PC-3 (cell line): ENCODE measurements around the gene CNN3. TPM values are rescaled to one million over a fixed set of nuclear protein-coding genes. Genes with fewer than 3 reads are reported as not detected.

Experiments
- ATAC-seq: fragments of 200-7000 bp; cut with Tn5 transposase; 2 replicates; pipeline ENCODE4 v1.9.1; 2020; ENCODE audit warnings: mild to moderate bottlenecking, moderate library complexity
- BruUV-seq: library from RNA; stranded (reverse); fragments of 400-500 nt; replicated peaks from 2 replicates; lab custom pipeline; 2021; lab: Mats Ljungman, UMichigan
- CTCF ChIA-PET: fragments of 300-600 bp; sonication (Branson Sonifier 250); formaldehyde crosslinking; loops from one replicate; lab custom pipeline; 2022; ENCODE audit warnings: antibody characterized with exemption; lab: Charles Lee
- POLR2A ChIA-PET: fragments of 300-600 bp; sonication (Branson Sonifier 250); formaldehyde crosslinking; loops from one replicate; lab custom pipeline; 2022; ENCODE audit warnings: antibody characterized with exemption; ENCODE audit not compliant: unreplicated experiment; lab: Charles Lee
- DNase-seq: peaks from one replicate; pipeline ENCODE4 v3.0.0-alpha.2; 2015
- H2AFZ ChIP-seq: fragments of 300-600 bp; sonication (generic); 2 replicates; pipeline ENCODE4 v1.6.0; 2016; ENCODE audit warnings: antibody characterized with exemption, low read length
- H3F3A ChIP-seq: fragments of 300-600 bp; sonication (generic); one replicate; pipeline ENCODE4 v1.6.0; 2017; ENCODE audit warnings: antibody characterized with exemption, low read length, control low read depth, mild to moderate bottlenecking; ENCODE audit not compliant: unreplicated experiment
- H3K27ac ChIP-seq: fragments of 300-600 bp; sonication (generic); 2 replicates; pipeline ENCODE4 v1.5.1; 2016; ENCODE audit warnings: mild to moderate bottlenecking, low read length
- H3K27me3 ChIP-seq: fragments of 300-600 bp; sonication (generic); 2 replicates; pipeline ENCODE4 v1.6.1; 2016; ENCODE audit warnings: low read length, mixed read lengths
- H3K36me3 ChIP-seq: fragments of 300-600 bp; sonication (generic); 2 replicates; pipeline ENCODE4 v1.6.1; 2016; ENCODE audit warnings: low read depth, mixed run types, low read length, mixed read lengths
- H3K4me1 ChIP-seq: fragments of 300-600 bp; sonication (generic); 2 replicates; pipeline ENCODE4 v1.5.1; 2016; ENCODE audit warnings: low read length; ENCODE audit not compliant: insufficient read depth
- H3K4me2 ChIP-seq: fragments of 300-600 bp; sonication (generic); 2 replicates; pipeline ENCODE4 v1.6.0; 2016; ENCODE audit warnings: low read length
- H3K4me3 ChIP-seq: fragments of 300-600 bp; sonication (generic); 2 replicates; pipeline ENCODE4 v1.5.1; 2016; ENCODE audit warnings: mild to moderate bottlenecking, low read length, mixed read lengths
- H3K79me2 ChIP-seq: fragments of 300-600 bp; sonication (generic); 2 replicates; pipeline ENCODE4 v1.6.1; 2017; ENCODE audit warnings: low read length, mixed read lengths
- H3K9ac ChIP-seq: fragments of 300-600 bp; sonication (generic); 2 replicates; pipeline ENCODE4 v1.6.0; 2016; ENCODE audit warnings: mild to moderate bottlenecking, low read length
- H3K9me2 ChIP-seq: fragments of 300-600 bp; sonication (generic); replicated peaks from 2 replicates; pipeline ENCODE4 v1.6.1; 2016; ENCODE audit warnings: mixed run types, low read length, mixed read lengths
- H3K9me3 ChIP-seq: fragments of 300-600 bp; sonication (generic); 2 replicates; pipeline ENCODE4 v1.6.1; 2016; ENCODE audit warnings: low read length, mixed read lengths
- H4K20me1 ChIP-seq: fragments of 300-600 bp; sonication (generic); 2 replicates; pipeline ENCODE4 v1.6.1; 2016; ENCODE audit warnings: low read length, mixed read lengths
- CTCF ChIP-seq: fragments of 300-600 bp; sonication (generic); conservative IDR thresholded peaks from 2 replicates; pipeline ENCODE4 v1.5.1; 2017; ENCODE audit warnings: antibody characterized with exemption, low read depth, mild to moderate bottlenecking, low read length
- EZH2 ChIP-seq: fragments of 300-600 bp; sonication (generic); IDR thresholded peaks from one replicate; pipeline ENCODE4 v1.6.1; 2017; ENCODE audit warnings: antibody characterized with exemption, mild to moderate bottlenecking, low read length; ENCODE audit not compliant: unreplicated experiment
- EZH2phosphoT487 ChIP-seq: fragments of 300-600 bp; sonication (generic); IDR thresholded peaks from 2 replicates; pipeline ENCODE4 v1.6.1; 2018; ENCODE audit warnings: mild to moderate bottlenecking, antibody characterized with exemption, low read length, borderline replicate concordance
- intact Hi-C: fragments of 100-400 bp; cut with micrococcal nuclease; formaldehyde crosslinking; loops from 2 replicates; pipeline ENCODE4 v1.9.0; 2023
- total RNA-seq: library from RNA; depleted of rRNA; stranded (reverse); fragments of >200 nt; gene quantifications from 2 replicates; pipeline ENCODE4 v1.2.3, GENCODE V29; 2014

Gene CNN3
- total RNA-seq, 1 experiment from 2014 or later: 323 TPM

- Histone ChIP-seq H3K4me2 (no peak overlapping the region), H3K27ac (no peak overlapping the region), H3F3A (no peaks in the 10 kb centered on the region), H3K36me3 (no peaks in the 10 kb centered on the region), H3K9me2 (no peaks in the 10 kb centered on the region), H3K79me2 (no peaks in the 10 kb centered on the region), H3K9ac (no peak overlapping the region), H3K4me1 (peaks cover 12% of the 10 kb centered on the region), H3K4me3 (no peak overlapping the region), H2AFZ (no peak overlapping the region), H3K27me3 (no peaks in the 10 kb centered on the region), H3K9me3 (no peaks in the 10 kb centered on the region), H4K20me1 (no peaks in the 10 kb centered on the region)
- ChIA-PET POLR2A (no interaction called here), CTCF (no interaction called here)
- intact Hi-C loops: no loop called here
- ATAC-seq: no peak
- no peak for DNase-seq
- TF ChIP-seq CTCF (no peak), EZH2 (no peak), EZH2phosphoT487 (no peak)
- no TSS peak for BruUV-seq
Observed at GRCh38 chr1:94878329-94878728, 48.6 kb downstream of the CNN3 start.

- POLR2A ChIA-PET: no interaction called here
Observed at GRCh38 chr1:94876362-94876761, 50.5 kb downstream of the CNN3 start.

More at GRCh38 chr1:94876362-94876761, 50.5 kb downstream of the CNN3 start:
- Histone ChIP-seq H3K4me1 (peaks cover 12% of the 10 kb centered on the region), H3F3A (no peaks in the 10 kb centered on the region), H3K9ac (no peak overlapping the region), H3K9me3 (no peaks in the 10 kb centered on the region), H3K9me2 (no peaks in the 10 kb centered on the region), H2AFZ (no peak overlapping the region), H4K20me1 (no peaks in the 10 kb centered on the region), H3K79me2 (no peaks in the 10 kb centered on the region), H3K4me2 (peak overlapping the region; percentile 28), H3K27me3 (no peaks in the 10 kb centered on the region), H3K36me3 (no peaks in the 10 kb centered on the region), H3K27ac (peak overlapping the region; percentile 13; the same call in 1 of the 2 replicates), H3K4me3 (no peak overlapping the region)
- TF ChIP-seq CTCF: no peak
- no peak for TF ChIP-seq EZH2
- TF ChIP-seq EZH2phosphoT487: no peak
- ATAC-seq (peak; percentile 89), DNase-seq (peak; percentile 69)
- BruUV-seq: no TSS peak
- intact Hi-C loops: no loop called here
- CTCF ChIA-PET: interaction anchor here (0.6 to 1.0 kb wide), 2 partner anchors 22 to 165 kb away, joined by 3 to 4 read pairs; no protein-coding TSS in a partner anchor
